Measurements from ENCODE around the gene KLK8.
"Not testable (repeated sequence)": the region's sequence is repeated elsewhere in the genome, so short reads cannot be mapped to it uniquely, and the experiment has no call there.

KLK8 gene

GRCh38 chr19:50981587-50982146 lies 19.7 kb downstream of the KLK8 start:
- DNase-seq = no peak

- no peak for DNase-seq
Measured at GRCh38 chr19:50980208-50980607, 21.2 kb downstream of the KLK8 start.

- DNase-seq = no peak
Measured at GRCh38 chr19:50979758-50980157, 21.6 kb downstream of the KLK8 start.

- no peak for DNase-seq
Measured at GRCh38 chr19:50978772-50979390, 22.5 kb downstream of the KLK8 start.

GRCh38 chr19:50977626-50978025 lies 23.8 kb downstream of the KLK8 start:
- no peak for DNase-seq

- no peak for DNase-seq
Measured at GRCh38 chr19:50975766-50976165, 25.6 kb downstream of the KLK8 start.

GRCh38 chr19:50974702-50975556 lies 26.5 kb downstream of the KLK8 start:
- DNase-seq = no peak

- DNase-seq = no peak
Measured at GRCh38 chr19:50972795-50973376, 28.5 kb downstream of the KLK8 start.

GRCh38 chr19:50969810-50970209 lies 31.6 kb downstream of the KLK8 start:
- not testable (repeated sequence) for DNase-seq

GRCh38 chr19:50969413-50969760 lies 32.0 kb downstream of the KLK8 start, which contains the start of gene KLK6:
Gene KLK6, minus strand, starts transcription at chr19:50969591. Its CDS starts 1,487 bp downstream, at chr19:50968104.
- no peak for DNase-seq

- DNase-seq = no peak
Measured at GRCh38 chr19:50968716-50969412, 32.5 kb downstream of the KLK8 start.

- no peak for DNase-seq
Measured at GRCh38 chr19:50967929-50968715, 33.3 kb downstream of the KLK8 start.

- DNase-seq = no peak
Measured at GRCh38 chr19:50964266-50964665, 37.1 kb downstream of the KLK8 start.

- no peak for DNase-seq
Measured at GRCh38 chr19:50963381-50963780, 38.0 kb downstream of the KLK8 start.

GRCh38 chr19:50962245-50962644 lies 39.2 kb downstream of the KLK8 start:
- DNase-seq = no peak

GRCh38 chr19:50959731-50960500 lies 41.5 kb downstream of the KLK8 start:
- no peak for DNase-seq

GRCh38 chr19:50957587-50957986 lies 43.8 kb downstream of the KLK8 start:
- no peak for DNase-seq

- no peak for DNase-seq
Measured at GRCh38 chr19:50952910-50953309, 48.5 kb downstream of the KLK8 start, which contains the start of gene KLK5. Gene KLK5, minus strand, starts transcription at chr19:50953038. Its CDS starts 381 bp downstream, at chr19:50952657.

- DNase-seq = no peak
Measured at GRCh38 chr19:50949861-50950260, 51.5 kb downstream of the KLK8 start.

- DNase-seq = no peak
Measured at GRCh38 chr19:50947123-50947522, 54.3 kb downstream of the KLK8 start.
